GM18499 (cell line): Measurements from ENCODE around the gene PLAGL2.
"Not testable (repeated sequence)": the region's sequence is repeated elsewhere in the genome, so short reads cannot be mapped to it uniquely, and the experiment has no call there.

ENCODE experiments used
- ATAC-seq: cut with Tn5 transposase; IDR thresholded peaks from one replicate; pipeline ENCODE4 v1.9.1; 2021; ENCODE audit warnings: moderate number of reproducible peaks; ENCODE audit not compliant: insufficient read depth, unreplicated experiment

Gene PLAGL2

GRCh38 chr20:32205843-32206759, 1.4 kb downstream of the PLAGL2 start:
- no peak for ATAC-seq

- ATAC-seq: no peak
These were observed 2.3 kb downstream of the PLAGL2 start for GRCh38 chr20:32205110-32205842.

- no peak for ATAC-seq
These were observed 3.1 kb downstream of the PLAGL2 start for GRCh38 chr20:32204205-32205109.

- ATAC-seq: no peak
These were observed 4.0 kb downstream of the PLAGL2 start for GRCh38 chr20:32203356-32204204.

- no peak for ATAC-seq
These were observed 5.6 kb downstream of the PLAGL2 start for GRCh38 chr20:32201977-32202363.

GRCh38 chr20:32201296-32201976, 6.1 kb downstream of the PLAGL2 start:
- ATAC-seq: no peak

GRCh38 chr20:32199006-32199405, 8.5 kb downstream of the PLAGL2 start:
- ATAC-seq: no peak

GRCh38 chr20:32197136-32197535, 10.4 kb downstream of the PLAGL2 start:
- ATAC-seq: not testable (repeated sequence)

- ATAC-seq: not testable (repeated sequence)
These were observed 10.9 kb downstream of the PLAGL2 start for GRCh38 chr20:32196613-32197012.

- no peak for ATAC-seq
These were observed 12.0 kb downstream of the PLAGL2 start for GRCh38 chr20:32195581-32195980.

GRCh38 chr20:32193996-32194395, 13.5 kb downstream of the PLAGL2 start:
- ATAC-seq: no peak

GRCh38 chr20:32193336-32193735, 14.2 kb downstream of the PLAGL2 start:
- ATAC-seq: not testable (repeated sequence)

GRCh38 chr20:32192698-32193097, 14.8 kb downstream of the PLAGL2 start:
- ATAC-seq: no peak

- ATAC-seq: no peak
These were observed 15.7 kb downstream of the PLAGL2 start for GRCh38 chr20:32191873-32192272.

GRCh38 chr20:32191422-32191821, 16.1 kb downstream of the PLAGL2 start:
- no peak for ATAC-seq

GRCh38 chr20:32190616-32191415, 16.7 kb downstream of the PLAGL2 start:
- ATAC-seq: no peak

GRCh38 chr20:32189691-32190615, 17.6 kb downstream of the PLAGL2 start:
- no peak for ATAC-seq
